ENCODE measurements around the gene NOVA2. TPM values are rescaled to one million over a fixed set of nuclear protein-coding genes. Genes with fewer than 3 reads are reported as not detected.
A peak's percentile ranks its signal among the peaks of the same experiment; 100 is the strongest.

NOVA2 gene
- total and polyA plus RNA-seq, 9 of the 15 experiments (the other 6 are each of a cell fraction or from before 2014, with no cell fraction given) = not detected

DNA sequence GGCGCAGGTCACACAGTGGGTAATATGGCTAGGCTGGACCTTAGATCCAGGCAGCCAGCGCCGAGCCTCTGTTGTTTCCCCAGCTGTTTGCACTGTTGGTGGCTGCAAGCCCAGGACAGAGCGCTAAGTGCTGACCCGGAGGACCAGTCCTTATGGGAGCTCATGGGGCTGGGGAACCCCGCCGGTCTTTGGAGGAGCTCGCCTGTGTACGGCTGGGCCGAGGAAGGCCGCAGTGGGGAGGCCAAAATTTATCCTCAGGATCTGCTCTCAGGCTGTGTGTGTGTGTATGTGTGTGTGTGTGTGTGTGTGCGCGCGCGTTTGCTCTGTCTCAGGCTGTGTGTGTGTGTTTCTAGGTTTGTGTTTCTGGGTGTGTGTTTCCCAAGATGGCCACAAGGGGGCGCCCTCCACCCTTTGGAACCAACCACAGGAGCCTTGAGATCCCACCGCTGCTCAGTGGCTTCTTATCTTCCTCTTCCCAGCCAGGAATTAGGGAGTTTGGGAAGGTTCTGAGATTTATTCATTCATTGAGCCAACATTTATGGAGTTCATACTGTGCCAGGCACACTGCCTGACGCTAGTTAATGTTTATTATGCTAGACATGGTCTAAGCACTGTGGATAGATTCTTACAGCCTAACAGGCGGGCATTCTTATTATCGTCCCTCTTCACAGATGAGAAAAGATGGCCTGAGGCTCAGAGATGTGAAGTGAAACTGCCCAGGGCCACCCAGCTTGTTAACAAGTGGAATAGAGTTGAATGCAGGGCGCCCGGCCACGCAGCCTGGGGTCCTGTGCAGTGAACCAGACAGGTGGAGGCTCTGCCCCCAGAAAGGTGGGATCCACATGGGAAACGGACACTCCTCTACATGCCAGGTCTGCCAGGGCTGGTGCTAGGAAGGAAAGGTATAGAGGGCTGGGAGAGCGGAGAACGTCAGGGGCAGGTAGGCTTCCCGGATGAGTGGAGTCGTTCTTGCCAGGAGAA is 36.2 kb upstream of the NOVA2 start (continued):
- TF ChIP-seq ILK (tag; IDR thresholded peaks at IDR 0.05; ENCODE audit: borderline replicate concordance, low read depth) (no peak), ZNF124 (CRISPR knock-in tag; IDR thresholded peaks at IDR 0.05) (no peak), ZFP36 (IDR thresholded peaks at IDR 0.05; ENCODE audit: low read depth, low read length, partially characterized antibody) (peak; percentile 3), JUND (IDR thresholded peaks at IDR 0.05; ENCODE audit: borderline replicate concordance, low read depth, low read length) (0 out of 2 replicates have a peak, but pooled peaks have one; percentile 25), JUND (tag; IDR thresholded peaks at IDR 0.05; ENCODE audit: borderline replicate concordance, low read depth, low read length) (no peak), NR2C1 (IDR thresholded peaks at IDR 0.05) (no peak), NR2C1 (tag; IDR thresholded peaks at IDR 0.05) (no peak), RBM15 (IDR thresholded peaks at IDR 0.05; ENCODE audit: insufficient read depth, low read length) (no peak), PHF21A (IDR thresholded peaks at IDR 0.05; ENCODE audit: borderline replicate concordance, low read depth) (0 out of 2 replicates have a peak, but pooled peaks have one; percentile 22), STAT5A (IDR thresholded peaks at IDR 0.05; ENCODE audit: borderline replicate concordance, low read length) (no peak), SMC3 (conservative IDR thresholded peaks at IDR 0.05; ENCODE audit: insufficient read depth, low read depth, low read length) (peak; percentile 53)
- TF ChIP-seq, protein P1, sequence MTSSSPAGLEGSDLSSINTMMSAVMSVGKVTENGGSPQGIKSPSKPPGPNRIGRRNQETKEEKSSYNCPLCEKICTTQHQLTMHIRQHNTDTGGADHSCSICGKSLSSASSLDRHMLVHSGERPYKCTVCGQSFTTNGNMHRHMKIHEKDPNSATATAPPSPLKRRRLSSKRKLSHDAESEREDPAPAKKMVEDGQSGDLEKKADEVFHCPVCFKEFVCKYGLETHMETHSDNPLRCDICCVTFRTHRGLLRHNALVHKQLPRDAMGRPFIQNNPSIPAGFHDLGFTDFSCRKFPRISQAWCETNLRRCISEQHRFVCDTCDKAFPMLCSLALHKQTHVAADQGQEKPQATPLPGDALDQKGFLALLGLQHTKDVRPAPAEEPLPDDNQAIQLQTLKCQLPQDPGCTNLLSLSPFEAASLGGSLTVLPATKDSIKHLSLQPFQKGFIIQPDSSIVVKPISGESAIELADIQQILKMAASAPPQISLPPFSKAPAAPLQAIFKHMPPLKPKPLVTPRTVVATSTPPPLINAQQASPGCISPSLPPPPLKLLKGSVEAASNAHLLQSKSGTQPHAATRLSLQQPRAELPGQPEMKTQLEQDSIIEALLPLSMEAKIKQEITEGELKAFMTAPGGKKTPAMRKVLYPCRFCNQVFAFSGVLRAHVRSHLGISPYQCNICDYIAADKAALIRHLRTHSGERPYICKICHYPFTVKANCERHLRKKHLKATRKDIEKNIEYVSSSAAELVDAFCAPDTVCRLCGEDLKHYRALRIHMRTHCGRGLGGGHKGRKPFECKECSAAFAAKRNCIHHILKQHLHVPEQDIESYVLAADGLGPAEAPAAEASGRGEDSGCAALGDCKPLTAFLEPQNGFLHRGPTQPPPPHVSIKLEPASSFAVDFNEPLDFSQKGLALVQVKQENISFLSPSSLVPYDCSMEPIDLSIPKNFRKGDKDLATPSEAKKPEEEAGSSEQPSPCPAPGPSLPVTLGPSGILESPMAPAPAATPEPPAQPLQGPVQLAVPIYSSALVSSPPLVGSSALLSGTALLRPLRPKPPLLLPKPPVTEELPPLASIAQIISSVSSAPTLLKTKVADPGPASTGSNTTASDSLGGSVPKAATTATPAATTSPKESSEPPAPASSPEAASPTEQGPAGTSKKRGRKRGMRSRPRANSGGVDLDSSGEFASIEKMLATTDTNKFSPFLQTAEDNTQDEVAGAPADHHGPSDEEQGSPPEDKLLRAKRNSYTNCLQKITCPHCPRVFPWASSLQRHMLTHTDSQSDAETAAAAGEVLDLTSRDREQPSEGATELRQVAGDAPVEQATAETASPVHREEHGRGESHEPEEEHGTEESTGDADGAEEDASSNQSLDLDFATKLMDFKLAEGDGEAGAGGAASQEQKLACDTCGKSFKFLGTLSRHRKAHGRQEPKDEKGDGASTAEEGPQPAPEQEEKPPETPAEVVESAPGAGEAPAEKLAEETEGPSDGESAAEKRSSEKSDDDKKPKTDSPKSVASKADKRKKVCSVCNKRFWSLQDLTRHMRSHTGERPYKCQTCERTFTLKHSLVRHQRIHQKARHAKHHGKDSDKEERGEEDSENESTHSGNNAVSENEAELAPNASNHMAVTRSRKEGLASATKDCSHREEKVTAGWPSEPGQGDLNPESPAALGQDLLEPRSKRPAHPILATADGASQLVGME (CRISPR knock-in tag; IDR thresholded peaks at IDR 0.05) = no peak
- TF ChIP-seq, protein P2, sequence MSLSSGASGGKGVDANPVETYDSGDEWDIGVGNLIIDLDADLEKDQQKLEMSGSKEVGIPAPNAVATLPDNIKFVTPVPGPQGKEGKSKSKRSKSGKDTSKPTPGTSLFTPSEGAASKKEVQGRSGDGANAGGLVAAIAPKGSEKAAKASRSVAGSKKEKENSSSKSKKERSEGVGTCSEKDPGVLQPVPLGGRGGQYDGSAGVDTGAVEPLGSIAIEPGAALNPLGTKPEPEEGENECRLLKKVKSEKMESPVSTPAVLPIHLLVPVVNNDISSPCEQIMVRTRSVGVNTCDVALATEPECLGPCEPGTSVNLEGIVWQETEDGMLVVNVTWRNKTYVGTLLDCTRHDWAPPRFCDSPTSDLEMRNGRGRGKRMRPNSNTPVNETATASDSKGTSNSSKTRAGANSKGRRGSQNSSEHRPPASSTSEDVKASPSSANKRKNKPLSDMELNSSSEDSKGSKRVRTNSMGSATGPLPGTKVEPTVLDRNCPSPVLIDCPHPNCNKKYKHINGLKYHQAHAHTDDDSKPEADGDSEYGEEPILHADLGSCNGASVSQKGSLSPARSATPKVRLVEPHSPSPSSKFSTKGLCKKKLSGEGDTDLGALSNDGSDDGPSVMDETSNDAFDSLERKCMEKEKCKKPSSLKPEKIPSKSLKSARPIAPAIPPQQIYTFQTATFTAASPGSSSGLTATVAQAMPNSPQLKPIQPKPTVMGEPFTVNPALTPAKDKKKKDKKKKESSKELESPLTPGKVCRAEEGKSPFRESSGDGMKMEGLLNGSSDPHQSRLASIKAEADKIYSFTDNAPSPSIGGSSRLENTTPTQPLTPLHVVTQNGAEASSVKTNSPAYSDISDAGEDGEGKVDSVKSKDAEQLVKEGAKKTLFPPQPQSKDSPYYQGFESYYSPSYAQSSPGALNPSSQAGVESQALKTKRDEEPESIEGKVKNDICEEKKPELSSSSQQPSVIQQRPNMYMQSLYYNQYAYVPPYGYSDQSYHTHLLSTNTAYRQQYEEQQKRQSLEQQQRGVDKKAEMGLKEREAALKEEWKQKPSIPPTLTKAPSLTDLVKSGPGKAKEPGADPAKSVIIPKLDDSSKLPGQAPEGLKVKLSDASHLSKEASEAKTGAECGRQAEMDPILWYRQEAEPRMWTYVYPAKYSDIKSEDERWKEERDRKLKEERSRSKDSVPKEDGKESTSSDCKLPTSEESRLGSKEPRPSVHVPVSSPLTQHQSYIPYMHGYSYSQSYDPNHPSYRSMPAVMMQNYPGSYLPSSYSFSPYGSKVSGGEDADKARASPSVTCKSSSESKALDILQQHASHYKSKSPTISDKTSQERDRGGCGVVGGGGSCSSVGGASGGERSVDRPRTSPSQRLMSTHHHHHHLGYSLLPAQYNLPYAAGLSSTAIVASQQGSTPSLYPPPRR (CRISPR knock-in tag; IDR thresholded peaks at IDR 0.05; ENCODE audit: borderline replicate concordance) = no peak
